Right lobe of liver (tissue), 4 donors: ENCODE measurements around the gene KLHL17.
"Not testable (repeated sequence)": the region's sequence is repeated elsewhere in the genome, so short reads cannot be mapped to it uniquely, and the experiment has no call there.

ENCODE experiments used
- CTCF ChIP-seq, 4 donors: fragments of 200-600 bp in 3 of 4; fragments of 450-650 bp in 1 of 4; IDR thresholded peaks; one replicate each; pipeline versions ENCODE4 v1.5.1 to v1.8.0; 2016 to 2022; ENCODE audit warnings: antibody characterized with exemption in 4 of 4, mild to moderate bottlenecking in 2 of 4
- POLR2A ChIP-seq: fragments of 450-650 bp; IDR thresholded peaks from one replicate; pipeline ENCODE4 v1.6.1; 2017; ENCODE audit warnings: antibody characterized with exemption, mild to moderate bottlenecking
- donor health status: DM: no; HTN: no; CAD: no.
- donor health status: DM: no; HTN: no; CAD: no.
- donor health status: DM: no; HTN: yes; CAD: no.

GRCh38 chr1:991275-991674 is 30.9 kb downstream of the KLHL17 start:
- not testable (repeated sequence) for TF ChIP-seq CTCF (IDR thresholded peaks at IDR 0.05); POLR2A
